ENCODE data around the gene NEU1. TPM values are rescaled to one million over a fixed set of nuclear protein-coding genes. Genes with fewer than 3 reads are reported as not detected.

NEU1 gene
- total and polyA plus RNA-seq, 2 of the 8 experiments (the other 6 are each of a cell fraction or from before 2014, with no cell fraction given) = 41.2 to 72.1 TPM

DNA sequence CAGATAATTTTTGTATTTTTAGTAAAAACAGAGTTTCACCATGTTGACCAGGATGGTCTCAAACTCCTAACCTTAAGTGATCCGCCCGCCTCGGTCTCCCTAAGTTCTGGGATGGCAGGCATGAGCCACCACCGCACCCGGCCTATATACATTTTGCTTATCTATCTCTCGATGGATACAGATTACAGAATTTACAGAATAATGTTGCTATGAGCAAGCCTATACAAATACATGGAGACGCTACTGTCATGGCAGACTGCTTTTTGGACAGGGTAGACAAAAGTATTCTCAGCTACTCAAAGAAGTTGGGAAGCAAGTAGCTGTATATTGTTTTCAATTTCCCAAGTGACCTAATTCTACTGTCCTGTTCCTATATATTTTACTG lies 49.2 kb downstream of the NEU1 start:
- H3K27ac ChIP-seq (ENCODE audit: low read depth, low read length) = no peak overlapping the region
- peaks cover 6% of the 10 kb centered on the region; the same call in 1 of the 2 replicates for H3K23me2 ChIP-seq (ENCODE audit: low read depth, low read length)
- no peak overlapping the region for H4K8ac ChIP-seq (ENCODE audit: extremely low read depth, insufficient read depth, low read length)
- no peak overlapping the region for H2AK5ac ChIP-seq (ENCODE audit: low read depth, low read length)
- H4K20me1 ChIP-seq (replicated peaks in 1 of 2; ENCODE audit: control insufficient read depth in 1 of 2, insufficient read depth in 2 of 2, low read length in 2 of 2) = no peaks in the 10 kb centered on the region
- peaks cover 2% of the 10 kb centered on the region; the same call in 1 of the 2 replicates for H3K79me1 ChIP-seq (ENCODE audit: low read depth, low read length)
- H4K91ac ChIP-seq (replicated peaks; ENCODE audit: insufficient read length, low read length) = peak overlapping the region; percentile 15
- H2AFZ ChIP-seq (ENCODE audit: low read length) = no peak overlapping the region
- H3K14ac ChIP-seq (ENCODE audit: insufficient read length) = no peak overlapping the region
- H3K18ac ChIP-seq (ENCODE audit: extremely low read depth, low read length) = no peak overlapping the region
- FAIRE-seq = no peak
- no peak overlapping the region for H2BK12ac ChIP-seq (ENCODE audit: low read depth, low read length)
- H3K9me3 ChIP-seq (ENCODE audit: insufficient read depth in 2 of 2, low read depth in 1 of 2, low read length in 1 of 2) = no peaks in the 10 kb centered on the region
- no peak overlapping the region for H4K5ac ChIP-seq (ENCODE audit: insufficient read length, low read depth, low read length)
- no peak for DNase-seq (ENCODE audit: low read depth in 1 of 2, low spot score in 2 of 2)
- ChIA-PET CTCF (ENCODE audit: partially characterized antibody) (interaction anchor here (0.6 to 3.6 kb wide), 8 partner anchors 8 to 356 kb away, joined by 3 to 28 read pairs (median 6); partner anchors contain the start of gene VARS1), POLR2A (ENCODE audit: partially characterized antibody) (interaction anchor here (0.9 to 6.3 kb wide), 17 partner anchors 8 to 187 kb away, joined by 3 to 119 read pairs (median 8); partner anchors contain the start of genes DDAH2, HSPA1B, LSM2 and MSH5)
- peak overlapping the region; percentile 22 for H2BK120ac ChIP-seq (replicated peaks; ENCODE audit: low read depth, low read length)
- peak overlapping the region in 3 of 4 experiments; percentile 33 to 63 (median 38); a peak in 4 of 8 replicates for H3K4me3 ChIP-seq (ENCODE audit: extremely low read depth in 1 of 4, insufficient read depth in 2 of 4, low read depth in 3 of 4, low read length in 4 of 4)
- H2BK5ac ChIP-seq (ENCODE audit: low read depth, low read length) = no peak overlapping the region
- peaks cover 0 to 5% (median 3%) of the 10 kb centered on the region in 4 experiments; a peak in 4 of 7 replicates for H3K4me1 ChIP-seq (replicated peaks in 1 of 4; ENCODE audit: control insufficient read depth in 3 of 4, insufficient read depth in 4 of 4, low read length in 3 of 4)
- H3K36me3 ChIP-seq (ENCODE audit: control insufficient read depth in 2 of 4, insufficient read depth in 4 of 4, low read length in 3 of 4) = no peaks in the 10 kb centered on the region
- no peak overlapping the region for H3K23ac ChIP-seq (ENCODE audit: insufficient read length)
- no peak overlapping the region for H2BK15ac ChIP-seq (ENCODE audit: low read length)
- H3K56ac ChIP-seq (replicated peaks; ENCODE audit: insufficient read length, low read depth, low read length) = no peak overlapping the region
- H3K9ac ChIP-seq (replicated peaks in 1 of 4; ENCODE audit: extremely low read depth in 1 of 4, low read depth in 3 of 4, low read length in 3 of 4) = no peak overlapping the region
- H3K27me3 ChIP-seq (replicated peaks in 1 of 4; ENCODE audit: control insufficient read depth in 3 of 4, extremely low read depth in 1 of 4, insufficient read depth in 3 of 4, low read length in 3 of 4) = no peaks in the 10 kb centered on the region
- H3K4me2 ChIP-seq (ENCODE audit: insufficient read depth in 1 of 2, low read depth in 2 of 2, low read length in 2 of 2) = peak overlapping the region; percentile 70 to 71; a peak in 3 of 4 replicates
- no peak overlapping the region for H3K4ac ChIP-seq (replicated peaks; ENCODE audit: insufficient read length, low read depth, low read length)
- peaks cover 0 to 5% of the 10 kb centered on the region in 2 experiments; a peak in 1 of 4 replicates for H3K79me2 ChIP-seq (ENCODE audit: control insufficient read depth in 1 of 2, insufficient read depth in 2 of 2, low read length in 2 of 2)
- H2BK20ac ChIP-seq (ENCODE audit: low read length) = no peak overlapping the region
- WGBS, 2 experiments (ENCODE audit: extremely low coverage in 1 of 2, insufficient coverage in 1 of 2, insufficient read length in 1 of 2, insufficient replicate concordance in 2 of 2, low coverage in 1 of 2, low lambda C conversion rate in 2 of 2, missing lambda C conversion rate in 1 of 2) = 94% methylated on average over 7 of the region's 7 CpGs; no CpG with 5 or more reads in 1 of the 2 experiments
- no peak for TF ChIP-seq TBP (IDR thresholded peaks at IDR 0.05; ENCODE audit: low read depth, low read length)
- no peak for TF ChIP-seq RNF2 (IDR thresholded peaks at IDR 0.05; ENCODE audit: borderline replicate concordance, low read depth, low read length, missing control alignments, poor library complexity, severe bottlenecking)
- no peak for TF ChIP-seq BACH1 (IDR thresholded peaks at IDR 0.05; ENCODE audit: low read length)
- no peak for TF ChIP-seq SP1 (IDR thresholded peaks at IDR 0.05; ENCODE audit: low read depth, low read length)
- TF ChIP-seq GTF2F1 (IDR thresholded peaks at IDR 0.05; ENCODE audit: borderline replicate concordance, low read depth, low read length) = no peak
- no peak for TF ChIP-seq TEAD4 (IDR thresholded peaks at IDR 0.05; ENCODE audit: low read depth, low read length)
- TF ChIP-seq CBX8 (IDR thresholded peaks at IDR 0.05; ENCODE audit: borderline replicate concordance, low read depth, low read length) = no peak
- TF ChIP-seq HDAC6 (IDR thresholded peaks at IDR 0.05; ENCODE audit: low read depth, low read length) = no peak
- TF ChIP-seq JUND (IDR thresholded peaks at IDR 0.05; ENCODE audit: low read length) = no peak
- no peak for TF ChIP-seq RXRA (IDR thresholded peaks at IDR 0.05; ENCODE audit: insufficient read depth, low read depth, low read length)
- TF ChIP-seq BCL11A (IDR thresholded peaks at IDR 0.05; ENCODE audit: low read depth in 2 of 2, low read length in 2 of 2) = no peak
- no peak for TF ChIP-seq NANOG (IDR thresholded peaks at IDR 0.05; ENCODE audit: insufficient read depth, low read depth, low read length, poor library complexity, severe bottlenecking)
